HS-5 (cell line): Measurements from ENCODE around the gene PTBP3.

Source experiments
- DNase-seq: peaks from one replicate; pipeline ENCODE4 v3.0.0-alpha.2; 2012; ENCODE audit warnings: low read depth

Gene PTBP3

DNA sequence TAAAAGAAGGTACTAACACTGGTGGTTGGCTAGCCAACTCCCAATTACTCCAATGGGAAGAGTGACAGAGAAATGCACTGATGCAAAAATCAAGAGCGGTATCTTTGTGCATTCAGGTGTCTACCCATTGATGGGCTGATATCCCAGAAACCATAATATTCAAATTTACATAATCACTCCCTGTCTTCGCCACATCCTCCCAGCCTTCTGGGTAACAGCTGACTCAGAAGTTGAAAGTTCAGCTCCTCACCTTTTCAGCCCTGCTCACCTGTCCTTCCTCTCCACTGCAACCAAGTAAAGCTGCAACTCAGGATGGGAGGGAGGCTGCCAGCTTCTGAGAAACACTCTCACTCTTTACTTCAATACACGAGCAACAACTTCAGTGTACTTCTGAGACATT is 165.2 kb downstream of the PTBP3 start:
- no peak for DNase-seq
